NCI-H226 (cell line): ENCODE measurements around the gene RMND5B.
"Not testable (repeated sequence)": the region's sequence is repeated elsewhere in the genome, so short reads cannot be mapped to it uniquely, and the experiment has no call there.

ENCODE experiments used
- DNase-seq: peaks from one replicate; pipeline ENCODE4 v3.0.0-alpha.2; 2015

RMND5B gene, protein sequence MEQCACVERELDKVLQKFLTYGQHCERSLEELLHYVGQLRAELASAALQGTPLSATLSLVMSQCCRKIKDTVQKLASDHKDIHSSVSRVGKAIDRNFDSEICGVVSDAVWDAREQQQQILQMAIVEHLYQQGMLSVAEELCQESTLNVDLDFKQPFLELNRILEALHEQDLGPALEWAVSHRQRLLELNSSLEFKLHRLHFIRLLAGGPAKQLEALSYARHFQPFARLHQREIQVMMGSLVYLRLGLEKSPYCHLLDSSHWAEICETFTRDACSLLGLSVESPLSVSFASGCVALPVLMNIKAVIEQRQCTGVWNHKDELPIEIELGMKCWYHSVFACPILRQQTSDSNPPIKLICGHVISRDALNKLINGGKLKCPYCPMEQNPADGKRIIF

DNA sequence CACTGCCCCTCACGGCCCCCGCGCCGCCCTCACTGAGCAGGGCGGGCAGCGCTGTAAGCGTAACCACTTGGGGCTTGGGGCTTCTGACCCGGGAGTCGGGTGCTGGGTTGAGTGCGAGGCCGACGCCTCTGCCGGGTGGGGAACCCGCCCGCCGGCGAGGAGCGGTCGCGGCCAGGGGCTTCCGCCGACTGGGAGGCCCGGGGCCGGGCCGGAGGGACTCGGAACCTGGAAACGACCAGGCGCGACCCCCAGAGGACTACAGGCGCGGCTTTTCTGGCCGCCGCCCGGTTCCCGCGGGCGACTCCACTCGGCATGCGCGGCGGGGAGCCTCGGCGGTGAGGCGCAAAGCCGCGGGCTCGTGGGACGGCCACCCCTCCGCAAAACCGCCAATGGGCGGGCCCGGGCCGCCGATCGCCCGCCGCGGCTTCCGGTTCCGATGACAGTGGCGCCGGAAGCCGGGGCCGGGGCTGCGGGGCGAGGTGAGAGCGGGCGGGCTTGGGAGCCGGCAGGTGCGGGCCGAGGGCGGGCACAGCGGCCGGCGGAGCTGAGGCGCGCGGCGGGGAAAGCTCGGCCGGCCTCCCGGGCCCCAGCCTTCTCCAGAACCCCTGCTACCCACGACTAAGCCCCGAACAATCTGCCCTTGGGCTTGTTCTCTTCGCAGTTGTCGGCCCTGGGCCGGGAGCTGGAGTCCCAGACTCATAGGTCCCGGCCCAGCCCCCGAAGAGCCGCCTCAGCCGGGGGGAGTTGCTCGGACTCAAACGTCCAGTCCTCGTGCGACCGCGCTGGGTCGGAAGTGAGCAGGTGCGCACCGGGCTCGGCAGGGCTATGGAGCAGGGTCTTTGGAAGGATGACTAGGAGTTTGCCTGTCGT is at the start of gene RMND5B:
Gene RMND5B, plus strand, starts transcription at position 439 of the 870 bp plus-strand sequence. CDS start 7,106 bp downstream, outside the sequence.
- DNase-seq = peak; percentile 65

DNA sequence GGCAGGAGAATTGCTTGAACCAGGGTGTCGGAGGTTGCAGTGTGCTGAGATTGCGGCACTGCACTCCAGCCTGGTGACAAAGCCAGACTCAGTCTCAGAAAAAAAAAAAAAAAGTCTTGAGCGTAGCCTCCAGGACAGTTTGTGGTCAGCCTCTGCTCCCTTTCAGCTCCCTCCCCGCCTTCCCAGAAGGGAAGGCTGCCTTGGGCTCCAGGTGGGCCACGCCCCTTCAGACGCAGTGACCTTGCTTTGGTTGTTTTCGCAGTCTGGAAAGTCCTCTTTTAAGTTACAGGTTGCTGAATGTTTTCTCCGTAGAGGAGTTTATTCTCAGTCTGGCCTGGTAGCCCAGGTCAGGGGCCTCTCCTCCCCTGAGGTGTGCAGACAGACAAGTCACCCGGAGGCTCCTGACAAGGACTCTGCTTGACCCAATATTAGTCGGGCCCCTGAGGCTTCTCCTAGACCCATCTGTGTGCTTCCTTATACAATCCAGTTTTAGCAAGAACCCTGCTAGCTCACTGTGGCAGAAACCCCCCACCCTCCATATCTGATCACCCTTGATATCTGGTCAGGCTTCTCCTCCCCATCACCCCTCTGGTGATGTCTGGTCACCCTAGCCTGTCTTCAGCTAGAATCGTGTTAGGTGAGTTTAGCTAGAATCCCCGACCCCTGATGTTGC is 49.1 kb upstream of the RMND5B start:
- no peak for DNase-seq

DNA sequence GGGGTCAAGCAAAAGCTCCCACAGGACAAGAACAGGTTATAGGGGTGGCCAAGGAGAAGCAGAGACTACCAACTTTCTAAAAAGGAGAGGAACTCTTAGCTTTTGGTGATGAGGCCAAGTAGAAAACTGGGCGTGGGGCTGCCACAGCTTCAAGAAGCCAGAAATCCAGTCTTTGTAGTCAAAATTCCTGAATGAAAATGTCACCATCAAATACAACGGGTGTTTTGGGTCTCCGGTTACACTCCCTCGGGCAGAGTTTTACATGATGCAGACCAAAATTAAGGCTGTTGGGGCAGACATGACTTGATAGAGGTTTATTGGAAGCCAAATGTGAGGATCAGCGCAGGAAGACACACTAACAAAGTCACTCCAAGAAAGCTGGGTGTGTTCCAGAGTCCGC is 46.9 kb upstream of the RMND5B start:
- no peak for DNase-seq

DNA sequence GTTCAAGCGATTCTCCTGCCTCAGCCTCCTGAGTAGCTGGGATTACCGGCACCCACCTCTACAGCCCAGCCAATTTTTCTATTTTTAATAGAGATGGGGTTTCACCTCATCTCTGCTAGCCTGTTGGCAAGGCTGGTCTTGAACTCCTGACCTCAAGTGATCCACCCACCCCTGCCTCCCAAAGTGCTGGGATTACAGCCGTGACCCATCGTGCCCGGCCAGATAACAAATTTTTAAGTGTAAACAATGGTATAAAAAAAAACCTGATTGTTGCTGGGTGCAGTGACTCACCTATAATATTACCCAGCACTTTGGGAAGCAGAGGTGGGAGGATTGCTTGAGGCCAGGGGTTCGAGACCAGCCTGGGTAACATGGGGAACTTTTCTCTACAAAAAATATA is 45.5 kb upstream of the RMND5B start:
- no peak for DNase-seq

DNA sequence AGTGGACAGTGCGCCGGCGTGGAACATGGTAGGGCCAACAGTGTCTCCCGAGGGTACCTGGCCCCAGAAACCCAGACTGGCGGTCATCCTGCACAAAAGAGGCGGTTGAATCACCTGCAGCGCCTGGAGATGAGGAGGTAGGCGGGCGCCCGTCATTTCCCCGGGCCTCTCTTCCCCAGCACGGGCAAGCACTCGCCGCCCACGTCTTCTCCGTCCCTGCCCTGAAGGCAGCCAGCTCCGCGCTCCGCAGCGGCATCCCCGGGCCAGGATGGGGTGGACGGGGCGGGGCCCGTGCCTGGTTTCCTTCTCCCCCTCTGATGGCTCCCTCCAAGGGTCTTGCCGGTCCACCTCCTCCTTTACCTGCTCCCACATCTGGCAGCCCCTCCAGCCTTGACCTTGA is 44.5 kb upstream of the RMND5B start:
- no peak for DNase-seq

DNA sequence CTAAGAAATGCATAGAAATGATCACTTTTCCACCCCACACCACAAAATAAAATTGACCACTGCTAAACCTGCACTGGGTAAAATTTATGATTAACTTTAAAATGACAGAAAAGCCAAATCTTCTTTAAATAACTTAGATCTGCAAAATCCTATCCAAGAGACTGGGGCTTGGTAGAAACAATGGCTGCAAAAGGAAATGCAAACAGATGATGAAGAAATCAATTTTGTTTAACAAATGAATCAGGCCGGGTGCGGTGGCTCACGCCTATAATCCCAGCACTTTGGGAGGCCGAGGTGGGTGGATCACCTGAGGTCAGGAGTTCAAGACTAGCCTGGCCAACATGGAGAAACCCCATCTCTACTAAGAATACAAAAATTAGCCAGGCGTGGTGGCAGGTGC is 43.6 kb upstream of the RMND5B start:
- DNase-seq = not testable (repeated sequence)

DNA sequence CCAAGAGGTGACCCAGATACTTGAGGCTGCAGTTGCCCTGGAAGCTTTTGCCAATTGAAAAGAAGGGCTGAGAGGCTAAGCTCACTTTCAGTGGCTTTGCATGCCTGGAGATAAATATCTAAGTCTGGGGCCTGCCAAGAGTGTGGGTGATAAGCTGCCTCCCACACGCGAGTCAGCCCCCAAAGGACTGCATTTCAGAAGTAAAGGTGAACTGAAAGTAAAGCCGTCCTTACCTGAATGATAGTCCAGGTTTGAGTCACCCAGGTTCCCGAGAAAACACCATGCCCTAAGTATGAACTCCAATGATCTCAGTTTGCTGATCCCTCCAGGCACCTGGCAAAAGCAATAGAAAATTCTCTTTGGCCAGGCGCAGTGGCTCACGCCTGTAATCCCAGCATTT is 40.0 kb upstream of the RMND5B start:
- DNase-seq = no peak

DNA sequence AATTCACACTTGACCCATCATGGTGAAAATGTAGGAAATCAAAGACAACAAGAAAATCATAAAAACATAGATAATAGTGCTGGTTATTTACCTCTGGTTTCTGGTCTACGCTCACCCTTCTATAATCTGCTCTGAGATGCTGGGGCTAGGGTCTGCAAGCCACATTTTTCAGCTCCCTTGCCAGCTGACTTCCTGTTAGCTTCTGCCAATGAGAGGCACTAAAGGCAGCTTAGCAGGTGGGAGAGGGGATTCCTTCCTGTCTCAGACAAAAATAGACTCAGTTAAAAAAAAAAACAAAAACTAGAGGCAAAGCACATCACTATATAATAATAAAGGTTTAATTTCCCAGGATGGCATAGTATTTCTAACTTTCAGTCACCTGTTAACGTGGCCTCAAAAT is 37.7 kb upstream of the RMND5B start:
- DNase-seq = no peak

DNA sequence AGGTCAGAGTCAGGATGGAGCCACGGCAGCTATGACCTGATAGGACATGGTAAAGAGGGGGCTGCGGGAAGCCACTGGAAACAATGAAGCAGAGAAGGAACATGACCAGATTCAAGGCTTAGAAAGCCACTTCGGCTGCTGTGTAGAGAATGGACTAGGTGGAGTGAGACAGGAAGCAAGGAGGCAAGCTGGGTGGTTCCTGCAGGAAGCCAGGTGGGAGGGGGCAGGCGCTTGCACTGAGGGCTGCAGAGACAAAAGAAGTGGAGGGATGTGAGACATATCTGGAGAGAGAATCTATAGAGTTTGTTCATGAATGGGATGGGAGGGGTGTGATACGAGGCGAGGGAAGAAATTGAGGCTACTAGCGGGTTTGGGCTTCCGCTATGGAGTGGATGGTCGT is 36.5 kb upstream of the RMND5B start:
- DNase-seq = no peak

DNA sequence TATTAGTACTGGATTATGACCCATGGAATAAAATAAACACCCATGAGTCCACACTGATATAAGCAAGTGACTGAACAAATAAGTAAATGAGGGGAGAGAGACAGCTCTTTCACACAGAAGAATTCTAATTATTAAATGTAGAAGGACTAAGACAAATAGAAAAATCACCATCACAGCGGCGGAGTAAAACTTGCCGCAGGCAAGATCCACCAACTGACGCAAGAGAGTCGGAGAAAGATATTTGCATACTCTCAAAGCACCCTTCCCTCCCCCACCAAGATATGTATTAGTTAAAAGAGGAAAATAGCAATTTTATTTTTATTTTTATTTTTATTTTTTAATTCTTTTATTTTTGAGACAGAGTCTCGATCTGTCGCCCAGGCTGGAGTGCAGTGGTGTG is 32.1 kb upstream of the RMND5B start:
- no peak for DNase-seq

DNA sequence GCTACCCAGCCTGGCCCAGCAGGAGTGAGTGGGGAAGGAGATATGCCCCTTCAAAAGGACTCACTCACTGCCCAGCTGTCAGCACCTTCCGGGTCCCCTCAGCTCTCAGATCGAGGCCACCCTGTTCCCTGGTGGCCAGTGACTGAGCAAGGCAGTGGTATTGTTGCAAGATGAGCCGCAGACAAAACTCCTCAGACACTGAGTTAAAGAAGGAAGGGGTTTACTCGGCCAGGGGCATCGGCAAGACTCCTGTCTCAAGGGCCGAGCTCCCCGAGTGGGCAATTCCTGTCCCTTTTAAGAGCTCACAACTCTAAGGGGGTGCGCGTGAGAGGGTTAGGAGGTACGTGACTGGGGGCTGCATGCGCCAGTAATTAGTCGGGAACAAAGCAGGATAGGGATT is 27.2 kb upstream of the RMND5B start:
- DNase-seq = no peak

DNA sequence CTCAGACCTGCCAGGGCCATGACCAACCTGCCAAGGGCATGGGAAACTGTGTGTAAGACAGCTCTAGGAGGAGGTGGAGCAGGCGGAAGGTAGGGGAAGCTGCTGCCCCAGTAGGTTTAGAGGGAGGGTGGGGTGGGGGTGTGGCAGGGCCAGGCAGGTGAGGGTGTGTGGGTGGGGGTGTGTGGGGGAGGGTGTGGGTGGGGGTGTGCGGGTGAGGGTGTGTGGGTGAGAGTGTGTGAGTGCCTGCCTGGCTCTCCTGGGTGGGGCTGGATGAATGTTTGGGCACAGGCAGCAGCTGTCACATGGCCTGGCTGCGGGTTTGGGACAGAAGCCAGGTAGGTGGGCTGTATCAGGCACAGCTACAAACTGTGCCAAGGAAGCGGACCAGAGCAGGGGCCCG is 26.3 kb upstream of the RMND5B start:
- no peak for DNase-seq

DNA sequence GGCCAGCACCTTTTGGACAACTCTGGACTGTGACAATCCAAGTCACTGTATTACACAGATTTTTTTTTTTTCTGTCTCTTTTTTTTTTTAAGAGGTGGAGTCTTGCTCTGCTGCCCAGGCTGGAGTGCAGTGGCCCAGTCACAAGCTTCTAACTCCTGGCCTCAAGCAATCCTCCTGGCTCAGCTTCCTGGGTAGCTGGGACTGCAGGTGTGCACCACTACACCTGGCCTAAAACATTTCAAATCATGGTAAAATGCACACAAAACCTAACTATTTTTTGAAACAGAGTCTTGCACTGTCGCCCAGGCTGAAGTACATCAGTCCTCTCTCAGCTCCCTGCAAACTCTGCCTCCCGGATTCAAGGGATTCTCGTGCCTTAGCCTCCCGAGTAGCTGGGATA is 24.7 kb upstream of the RMND5B start:
- no peak for DNase-seq

DNA sequence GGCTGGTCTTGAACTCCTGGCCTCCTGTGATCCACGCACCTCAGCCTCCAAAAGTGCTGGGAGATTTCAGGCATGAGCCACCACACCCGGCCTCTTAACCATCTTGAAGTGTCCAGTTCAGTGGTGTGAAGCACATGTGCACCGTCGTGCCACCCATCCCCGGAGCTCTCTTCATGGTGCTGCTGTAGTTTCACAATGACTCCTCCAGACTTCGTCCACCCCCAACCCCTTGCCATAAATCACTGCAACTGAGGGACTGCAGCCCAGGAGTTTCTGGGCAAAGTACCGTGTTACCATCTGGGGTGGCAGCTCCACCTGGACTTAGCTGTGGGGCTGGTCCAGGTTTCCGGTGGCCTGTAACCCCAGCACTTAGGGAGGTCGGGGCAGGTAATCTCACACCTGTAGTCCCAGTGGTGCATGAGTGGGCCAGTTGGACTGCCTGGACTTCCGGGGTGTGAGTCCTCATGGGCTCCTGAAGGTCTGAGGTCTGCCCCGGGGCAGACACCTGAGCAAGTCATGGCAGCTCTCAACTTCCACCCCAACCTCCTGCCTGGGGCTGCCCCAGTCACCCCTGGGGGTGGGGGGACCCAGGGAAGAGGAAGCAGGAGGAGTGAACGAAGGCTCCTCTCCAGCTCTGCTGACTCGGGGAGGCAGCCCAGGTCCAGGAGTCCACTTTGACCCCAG is 24.1 kb upstream of the RMND5B start:
- no peak for DNase-seq

DNA sequence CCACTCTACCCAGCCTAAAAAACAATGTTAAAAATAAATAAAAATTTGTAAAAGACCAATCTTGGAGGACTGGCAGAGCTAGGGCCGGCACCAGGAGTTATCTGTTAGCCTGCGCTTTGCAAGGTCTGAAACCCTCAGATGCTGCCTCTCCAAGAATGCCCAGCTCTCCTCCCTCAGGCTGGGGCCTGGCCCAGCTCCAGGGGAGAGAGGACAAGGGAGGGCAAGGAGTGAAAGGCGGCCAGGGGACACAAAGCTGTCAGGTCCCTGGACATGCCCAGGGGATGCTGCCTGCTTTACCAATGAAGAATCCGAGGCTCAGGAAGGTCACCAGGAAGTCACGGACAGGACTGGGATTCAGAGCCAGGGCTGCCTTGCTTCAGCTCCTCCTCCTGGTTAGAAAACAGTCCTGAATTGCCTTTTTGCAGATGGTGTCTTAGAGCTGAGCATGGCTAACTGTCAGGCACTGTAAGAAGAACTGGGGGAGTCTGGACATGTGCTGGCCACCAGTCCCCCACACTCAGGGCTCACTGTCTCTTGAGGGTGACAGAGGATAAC is 23.0 kb upstream of the RMND5B start:
- DNase-seq = no peak

DNA sequence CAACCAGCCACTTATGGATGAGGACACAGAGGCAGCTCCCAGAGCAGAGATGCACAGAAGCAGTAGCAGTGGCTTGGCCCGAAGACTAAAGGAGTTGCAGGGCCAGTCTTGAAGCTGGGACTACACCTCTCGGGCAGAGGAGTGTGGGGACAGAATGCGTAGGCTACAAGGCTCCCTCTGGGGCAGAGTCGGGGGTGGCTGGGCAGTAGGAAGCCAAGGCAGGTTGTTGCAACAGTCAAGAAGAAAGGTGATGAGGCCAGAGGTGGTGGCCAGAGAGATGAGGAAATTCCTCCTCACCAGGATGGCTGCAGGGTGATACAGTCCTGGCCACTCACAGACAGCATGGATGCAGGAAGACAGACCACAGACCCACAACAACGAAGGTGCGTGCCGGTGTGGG is 22.4 kb upstream of the RMND5B start:
- no peak for DNase-seq

DNA sequence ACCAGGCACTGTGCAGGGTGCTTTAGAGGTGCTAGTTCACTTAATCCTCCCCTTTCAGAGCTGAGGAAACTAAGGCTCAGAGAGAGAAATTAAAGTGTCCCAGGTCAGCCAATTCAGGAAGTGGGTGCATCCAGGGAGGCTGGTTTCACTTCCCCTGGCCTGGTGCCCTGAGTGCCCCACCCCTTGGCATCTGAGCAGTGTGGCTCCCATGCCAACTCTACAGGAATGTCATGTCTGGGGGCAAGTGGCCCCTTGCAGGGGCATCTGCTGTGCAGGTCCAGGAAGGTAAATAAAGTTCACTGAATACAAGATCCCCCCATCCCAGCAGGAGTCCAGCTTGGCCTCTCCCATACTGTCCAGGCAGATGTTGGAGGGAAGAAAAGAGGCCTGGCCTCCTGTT is 21.8 kb upstream of the RMND5B start:
- DNase-seq = no peak

DNA sequence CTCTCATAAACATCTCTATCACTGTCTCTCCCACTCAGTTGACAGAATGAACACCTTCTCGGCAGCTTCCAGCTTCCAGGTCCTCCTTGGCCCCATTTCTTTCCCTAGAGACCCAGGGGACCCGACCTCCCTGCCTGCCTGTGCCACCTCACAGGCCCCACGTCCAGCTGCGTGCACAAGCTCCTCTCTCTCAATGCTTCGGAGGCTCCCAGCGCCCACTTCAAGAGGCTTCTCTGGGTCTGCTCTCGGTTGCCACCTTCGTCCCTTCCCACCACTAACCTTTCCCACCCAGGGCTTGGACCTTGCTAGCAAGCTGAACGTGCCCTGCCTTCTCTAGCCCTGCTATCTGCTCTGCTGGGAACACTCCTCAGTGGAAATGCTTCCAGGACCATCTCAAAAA is 20.3 kb upstream of the RMND5B start:
- DNase-seq = no peak

DNA sequence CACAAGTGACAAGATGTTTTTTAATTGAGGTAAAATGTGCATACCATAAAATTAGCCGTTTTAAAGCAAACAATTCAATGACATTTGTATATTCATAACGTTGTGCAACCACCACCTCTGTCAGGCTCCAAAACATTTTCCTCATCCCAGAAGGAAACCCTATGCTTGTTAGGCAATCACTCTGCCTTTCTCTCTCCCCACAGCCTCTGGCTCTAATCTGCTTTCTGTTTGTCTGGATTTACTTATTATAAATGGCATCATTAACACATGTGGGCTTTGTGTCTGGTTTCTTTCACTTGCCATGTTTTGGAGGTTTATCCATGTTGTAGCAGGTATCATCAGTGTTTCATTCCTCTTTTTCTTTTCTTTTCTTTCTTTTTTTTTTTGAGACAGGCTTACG is 18.9 kb upstream of the RMND5B start:
- peak; percentile 35 for DNase-seq

DNA sequence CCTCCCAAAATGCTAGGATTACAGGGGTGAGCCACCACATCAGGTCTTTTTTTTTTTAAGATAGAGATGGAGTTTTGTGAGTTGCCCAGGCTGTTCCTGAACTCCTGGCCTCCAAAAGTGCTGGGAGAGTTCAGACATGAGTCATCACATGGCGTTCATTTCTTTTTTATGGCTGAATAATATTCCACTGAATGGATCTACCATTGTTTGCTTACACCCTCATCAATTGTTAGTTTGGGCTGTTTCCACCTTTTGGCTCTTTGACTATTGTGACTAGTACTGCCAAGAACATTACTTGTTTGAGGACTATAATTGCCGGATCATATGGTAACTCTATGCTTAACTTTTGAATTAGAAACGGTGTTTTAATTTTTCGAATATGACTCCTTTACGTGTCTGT is 18.3 kb upstream of the RMND5B start:
- no peak for DNase-seq

DNA sequence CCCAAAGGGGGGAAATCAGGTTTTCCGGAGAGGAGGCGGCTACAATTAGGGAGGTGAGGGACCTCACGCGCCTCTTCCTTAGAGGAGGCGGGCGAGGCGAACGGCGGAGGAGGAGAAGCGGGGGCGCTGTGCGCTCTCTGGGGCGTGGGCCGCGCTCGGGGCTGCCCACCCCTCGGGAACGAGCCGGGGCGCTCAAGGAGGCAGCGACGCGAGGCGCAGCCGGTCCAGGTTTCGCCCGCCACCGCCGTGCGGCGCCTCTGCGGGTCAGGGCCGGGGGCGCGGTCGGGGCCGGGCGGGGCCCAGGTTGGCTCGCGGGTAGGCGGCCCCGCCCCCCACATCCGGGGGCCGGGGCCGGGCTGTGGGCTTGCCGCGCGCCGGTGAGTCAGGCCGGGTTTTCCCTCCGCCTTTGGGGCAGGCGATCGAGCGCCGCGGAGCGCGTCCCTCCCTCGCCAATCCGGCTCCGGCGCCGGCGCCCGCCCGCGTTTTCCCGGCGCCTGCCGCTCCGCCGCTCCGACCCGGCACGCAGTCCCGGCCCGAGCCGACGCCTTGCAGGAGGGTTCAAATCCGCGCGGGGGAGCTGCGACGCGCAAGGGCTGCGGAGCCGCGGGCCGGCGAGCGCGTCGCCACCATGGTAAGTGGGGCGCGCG is 17.6 kb upstream of the RMND5B start, which contains the start of gene N4BP3:
Gene N4BP3, plus strand, starts transcription at position 392 of the 647 bp plus-strand sequence. CDS start 6,052 bp downstream, outside the sequence.
- DNase-seq = peak; percentile 69

DNA sequence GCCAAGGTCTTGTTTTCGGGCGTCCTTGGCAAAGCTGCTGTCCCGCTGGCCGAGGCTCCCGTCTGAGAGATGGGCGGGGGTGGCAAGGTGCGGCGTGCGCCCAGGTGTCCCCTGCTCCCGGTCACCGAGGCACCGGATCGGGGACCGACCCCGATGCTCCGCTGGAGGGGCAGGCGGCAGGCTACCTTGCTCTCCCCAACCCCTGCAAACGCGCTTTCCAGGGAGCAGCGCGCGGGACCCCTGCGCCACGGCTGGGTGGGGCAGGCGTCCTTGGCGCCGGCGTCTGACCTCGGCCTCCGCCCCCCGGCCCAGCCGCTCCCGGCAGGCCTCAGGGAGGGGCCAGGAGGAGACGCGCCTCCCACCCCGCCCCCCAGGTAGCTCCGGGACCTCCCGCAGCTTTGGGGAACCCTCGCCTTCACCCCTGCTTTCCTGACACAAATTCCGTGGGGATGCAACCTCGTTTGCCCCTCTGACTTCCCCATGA is 16.9 kb upstream of the RMND5B start:
- no peak for DNase-seq
